Esophagus squamous epithelium (tissue), 5 donors: ENCODE results near the gene ID4. TPM values are rescaled to one million over a fixed set of nuclear protein-coding genes. Genes with fewer than 3 reads are reported as not detected.

Source experiments
- DNase-seq: peaks from one replicate; lab custom pipeline; 2025; lab: John Stamatoyannopoulos, UW
- H3K27ac ChIP-seq, 4 donors: fragments of 200-600 bp; sonication (generic); one replicate each; pipeline ENCODE4 v1.5.1; 2016 to 2019; ENCODE audit warnings: mild to moderate bottlenecking in 1 of 4
- H3K27me3 ChIP-seq, 4 donors: fragments of 200-600 bp; sonication (generic); 1 replicate in 3 of 4; 2 replicates in 1 of 4; pipeline versions ENCODE4 v1.5.1 to v1.6.0; 2017 to 2021; ENCODE audit warnings: antibody characterized with exemption in 1 of 4
- H3K36me3 ChIP-seq, 3 donors: fragments of 200-600 bp; sonication (generic); one replicate each; pipeline ENCODE4 v1.5.1; 2016 to 2019
- H3K4me1 ChIP-seq, 3 donors: fragments of 200-600 bp; sonication (generic); one replicate each; pipeline ENCODE4 v1.5.1; 2017 to 2019
- H3K4me3 ChIP-seq, 4 donors: fragments of 200-600 bp; sonication (generic); 1 replicate in 3 of 4; 2 replicates in 1 of 4; pipeline ENCODE4 v1.5.1; 2016 to 2019; ENCODE audit warnings: mild to moderate bottlenecking in 2 of 4, moderate library complexity in 1 of 4
- H3K9me3 ChIP-seq, 3 donors: fragments of 200-600 bp; sonication (generic); one replicate each; pipeline ENCODE4 v1.5.1; 2016 to 2019
- POLR2A ChIP-seq, 4 donors: fragments of 450-650 bp; IDR thresholded peaks; one replicate each; pipeline ENCODE4 v1.6.1; 2017; ENCODE audit warnings: antibody characterized with exemption in 4 of 4, mild to moderate bottlenecking in 4 of 4, moderate library complexity in 3 of 4
- WGBS, 2 donors: methylation state at CpG; one replicate each; pipeline ENCODE4 v1.1.5; 2018; 5-methylcytosine and 5-hydroxymethylcytosine counted together
- intact Hi-C: fragments of 100-400 bp; cut with DNase I; formaldehyde crosslinking; loops from one replicate; pipeline ENCODE4 v1.15.0; 2022
- total RNA-seq, 4 donors: library from RNA; depleted of rRNA; stranded (reverse); fragments of >200 nt; gene quantifications; one replicate each; pipeline ENCODE4 v1.1.0, GENCODE V29; 2016
- TF ChIP-seq, protein P1 (sequence below), 6 experiments: fragments of 450-650 bp in 4 of 6; fragments of 200-600 bp in 2 of 6; sonication (generic) in 2 of 6; IDR thresholded peaks; one replicate each; pipeline ENCODE4 v1.5.1; 2016 to 2019; ENCODE audit warnings: antibody characterized with exemption in 6 of 6, mild to moderate bottlenecking in 4 of 6, moderate library complexity in 4 of 6
- donor health status: DM: yes; HTN: yes; CAD: no.

Gene ID4
- total RNA-seq, 4 donors from 2014 or later: 12.9 to 37.0 (median 22.6) TPM

DNA sequence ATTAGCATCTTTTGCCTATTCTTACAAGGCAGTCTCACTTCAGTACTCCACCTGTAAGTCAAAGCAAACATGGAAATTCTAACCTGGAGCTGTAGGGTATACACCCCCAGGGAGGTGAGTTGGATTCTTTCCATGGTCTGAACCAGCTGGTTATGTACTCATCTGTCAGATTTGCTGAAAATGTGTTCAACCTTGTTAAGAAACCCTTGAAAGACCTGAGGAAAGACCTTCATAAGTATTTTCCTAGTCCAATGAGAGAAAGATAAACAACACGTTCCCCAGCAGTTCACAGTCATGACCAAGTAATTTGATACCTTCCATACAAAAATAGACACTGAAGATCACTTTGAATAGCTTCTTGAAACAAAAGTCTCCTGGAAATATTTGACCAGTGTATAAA is 42.5 kb downstream of the ID4 start:
- Histone ChIP-seq H3K27ac (no peak overlapping the region), H3K36me3 (no peaks in the 10 kb centered on the region), H3K27me3 (no peaks in the 10 kb centered on the region), H3K4me3 (no peak overlapping the region), H3K4me1 (no peaks in the 10 kb centered on the region), H3K9me3 (no peaks in the 10 kb centered on the region)
- intact Hi-C loops: no loop called here
- 18 to 35% methylated on average over 1 of the region's 1 CpG for WGBS, 2 donors
- no peak for TF ChIP-seq POLR2A (IDR thresholded peaks at IDR 0.05)
- TF ChIP-seq, protein P1, sequence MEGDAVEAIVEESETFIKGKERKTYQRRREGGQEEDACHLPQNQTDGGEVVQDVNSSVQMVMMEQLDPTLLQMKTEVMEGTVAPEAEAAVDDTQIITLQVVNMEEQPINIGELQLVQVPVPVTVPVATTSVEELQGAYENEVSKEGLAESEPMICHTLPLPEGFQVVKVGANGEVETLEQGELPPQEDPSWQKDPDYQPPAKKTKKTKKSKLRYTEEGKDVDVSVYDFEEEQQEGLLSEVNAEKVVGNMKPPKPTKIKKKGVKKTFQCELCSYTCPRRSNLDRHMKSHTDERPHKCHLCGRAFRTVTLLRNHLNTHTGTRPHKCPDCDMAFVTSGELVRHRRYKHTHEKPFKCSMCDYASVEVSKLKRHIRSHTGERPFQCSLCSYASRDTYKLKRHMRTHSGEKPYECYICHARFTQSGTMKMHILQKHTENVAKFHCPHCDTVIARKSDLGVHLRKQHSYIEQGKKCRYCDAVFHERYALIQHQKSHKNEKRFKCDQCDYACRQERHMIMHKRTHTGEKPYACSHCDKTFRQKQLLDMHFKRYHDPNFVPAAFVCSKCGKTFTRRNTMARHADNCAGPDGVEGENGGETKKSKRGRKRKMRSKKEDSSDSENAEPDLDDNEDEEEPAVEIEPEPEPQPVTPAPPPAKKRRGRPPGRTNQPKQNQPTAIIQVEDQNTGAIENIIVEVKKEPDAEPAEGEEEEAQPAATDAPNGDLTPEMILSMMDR (IDR thresholded peaks at IDR 0.05): no peak
- DNase-seq: no peak

DNA sequence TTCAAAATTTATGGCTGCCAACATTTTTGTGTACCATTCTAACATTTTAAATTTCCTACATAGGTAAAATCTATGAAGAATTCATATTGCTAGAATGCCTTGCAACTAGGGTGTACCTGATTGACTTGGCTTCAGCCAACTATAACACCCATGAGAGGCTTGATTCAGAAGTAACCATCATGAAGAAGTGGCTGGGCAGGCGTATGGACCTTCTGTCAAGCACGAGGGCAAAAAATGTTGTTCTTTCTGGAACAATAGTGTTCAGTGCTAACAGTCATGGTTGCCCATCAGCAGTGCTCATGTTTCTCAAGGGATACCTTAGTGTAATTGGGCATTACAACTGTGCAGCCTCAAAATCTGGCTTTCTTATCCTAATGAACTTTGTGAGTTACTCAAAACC is 42.9 kb downstream of the ID4 start:
- DNase-seq: no peak
- 72 to 79% methylated on average over 2 of the region's 2 CpGs for WGBS, 2 donors
- Histone ChIP-seq H3K4me1 (no peaks in the 10 kb centered on the region), H3K36me3 (no peaks in the 10 kb centered on the region), H3K9me3 (no peaks in the 10 kb centered on the region), H3K27me3 (no peaks in the 10 kb centered on the region), H3K27ac (no peak overlapping the region), H3K4me3 (no peak overlapping the region)
- no peak for TF ChIP-seq POLR2A (IDR thresholded peaks at IDR 0.05)
- TF ChIP-seq, protein P1 (IDR thresholded peaks at IDR 0.05): no peak
- intact Hi-C loops: no loop called here

DNA sequence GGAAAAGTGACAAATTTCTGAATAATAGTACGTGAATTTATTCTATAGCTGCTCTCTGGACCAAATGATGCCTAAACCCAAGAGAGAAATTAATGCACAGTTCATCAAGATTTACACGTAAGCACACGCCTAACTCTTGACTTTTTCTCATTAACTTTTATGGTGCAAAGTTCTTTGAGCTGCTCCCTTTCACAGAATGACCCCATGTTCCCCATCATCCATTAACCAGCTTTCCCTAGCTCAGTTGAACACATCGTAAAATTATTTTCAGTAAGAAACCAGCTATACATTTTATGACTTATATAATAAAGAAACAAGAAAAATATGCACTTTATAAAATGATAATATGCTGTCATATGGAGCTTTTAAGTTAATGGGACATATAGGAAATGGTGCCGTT is 54.3 kb downstream of the ID4 start:
- Histone ChIP-seq H3K4me1 (peaks cover 0 to 36% (median 4%) of the 10 kb centered on the region in 3 donors), H3K27ac (peak overlapping the region in 2 of 4 donors; percentile 60 to 63), H3K9me3 (no peaks in the 10 kb centered on the region), H3K4me3 (no peak overlapping the region), H3K27me3 (no peaks in the 10 kb centered on the region), H3K36me3 (no peaks in the 10 kb centered on the region)
- TF ChIP-seq, protein P1 (IDR thresholded peaks at IDR 0.05): no peak
- no peak for TF ChIP-seq POLR2A (IDR thresholded peaks at IDR 0.05)
- no peak for DNase-seq
- WGBS, 2 donors: 75 to 89% methylated on average over 5 of the region's 5 CpGs
- intact Hi-C loops: no loop called here
